RWPE1 (cell line): ENCODE measurements around the gene SETD3.

ENCODE experiments used
- CTCF ChIA-PET: fragments of 350-600 bp; sonication (Branson Sonifier 250); formaldehyde crosslinking; extraction: SDS; loops from one replicate; lab custom pipeline; 2021; lab: Yijun Ruan, JAX
- POLR2A ChIA-PET: fragments of 400-600 bp; formaldehyde crosslinking; extraction: SDS; loops from one replicate; lab custom pipeline; 2020; ENCODE audit warnings: antibody characterized with exemption; ENCODE audit not compliant: low non-redundant PET; lab: Yijun Ruan, JAX
- DNase-seq: peaks from one replicate; pipeline ENCODE4 v3.0.0; 2012; ENCODE audit warnings: low spot score
- H3K27ac ChIP-seq: fragments of 450-650 bp; 2 replicates; pipeline ENCODE4 v1.5.1; 2017
- TF ChIP-seq, protein P1 (sequence below): fragments of 450-650 bp; conservative IDR thresholded peaks from 2 replicates; pipeline ENCODE4 v1.5.1; 2017; ENCODE audit warnings: low read depth, mild to moderate bottlenecking

The SETD3 gene

DNA sequence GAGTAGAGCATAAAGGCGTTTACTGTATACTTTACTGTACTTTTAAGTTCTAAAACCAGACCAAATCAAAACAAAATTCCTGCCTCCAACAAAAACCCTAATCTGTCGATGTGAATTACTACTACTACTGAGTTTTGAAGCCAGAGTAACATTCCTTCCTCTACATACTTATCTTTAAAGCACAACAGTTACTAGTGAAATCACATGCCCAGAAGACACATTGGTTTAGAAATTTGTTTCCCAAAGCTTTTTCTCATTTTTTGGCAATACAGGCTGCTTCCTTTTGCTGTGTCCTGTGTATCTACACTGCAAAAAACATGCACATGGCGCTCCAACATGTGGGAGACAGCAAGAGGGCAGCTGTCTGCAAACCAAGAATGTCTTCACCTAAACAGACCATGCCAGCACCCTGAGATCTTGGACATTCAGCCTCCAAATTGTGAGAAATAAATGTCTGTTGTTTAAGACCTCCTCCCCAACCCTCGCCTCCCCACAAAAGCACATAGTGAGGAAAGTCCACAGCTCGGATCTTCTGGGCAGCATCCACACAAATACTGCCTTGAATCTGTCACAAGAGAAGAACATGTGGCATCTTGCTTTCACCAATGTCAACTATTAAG is 21.1 kb downstream of the SETD3 start:
- TF ChIP-seq, protein P1, sequence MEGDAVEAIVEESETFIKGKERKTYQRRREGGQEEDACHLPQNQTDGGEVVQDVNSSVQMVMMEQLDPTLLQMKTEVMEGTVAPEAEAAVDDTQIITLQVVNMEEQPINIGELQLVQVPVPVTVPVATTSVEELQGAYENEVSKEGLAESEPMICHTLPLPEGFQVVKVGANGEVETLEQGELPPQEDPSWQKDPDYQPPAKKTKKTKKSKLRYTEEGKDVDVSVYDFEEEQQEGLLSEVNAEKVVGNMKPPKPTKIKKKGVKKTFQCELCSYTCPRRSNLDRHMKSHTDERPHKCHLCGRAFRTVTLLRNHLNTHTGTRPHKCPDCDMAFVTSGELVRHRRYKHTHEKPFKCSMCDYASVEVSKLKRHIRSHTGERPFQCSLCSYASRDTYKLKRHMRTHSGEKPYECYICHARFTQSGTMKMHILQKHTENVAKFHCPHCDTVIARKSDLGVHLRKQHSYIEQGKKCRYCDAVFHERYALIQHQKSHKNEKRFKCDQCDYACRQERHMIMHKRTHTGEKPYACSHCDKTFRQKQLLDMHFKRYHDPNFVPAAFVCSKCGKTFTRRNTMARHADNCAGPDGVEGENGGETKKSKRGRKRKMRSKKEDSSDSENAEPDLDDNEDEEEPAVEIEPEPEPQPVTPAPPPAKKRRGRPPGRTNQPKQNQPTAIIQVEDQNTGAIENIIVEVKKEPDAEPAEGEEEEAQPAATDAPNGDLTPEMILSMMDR = no peak
- no peak overlapping the region for H3K27ac ChIP-seq
- ChIA-PET POLR2A (no interaction called here), CTCF (interaction anchor here (0.5 kb wide), 1 partner anchor 1611 kb away, joined by 3 read pairs; no protein-coding TSS in a partner anchor)
- DNase-seq = no peak

DNA sequence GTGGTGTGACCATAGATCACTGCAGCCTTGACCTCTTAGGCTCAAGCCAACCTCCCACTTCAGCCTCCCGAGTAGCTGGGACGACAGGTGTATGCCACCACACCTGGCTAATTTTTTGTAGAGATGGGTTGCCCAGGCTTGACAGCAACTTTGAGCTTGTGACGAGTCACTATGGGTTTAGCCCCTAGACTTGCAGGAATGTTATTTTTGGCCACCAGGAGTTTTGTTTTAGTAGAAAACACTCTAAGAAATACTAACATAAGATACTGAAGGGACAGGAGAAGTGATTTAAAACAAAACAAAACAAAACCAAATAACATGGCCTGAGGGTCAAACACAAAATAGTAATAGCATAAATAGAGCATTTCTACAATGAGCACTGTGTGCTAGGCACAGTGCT is 26.4 kb downstream of the SETD3 start:
- CTCF ChIA-PET = interaction anchor here (0.9 kb wide), 1 partner anchor 11 kb away, joined by 4 read pairs; no protein-coding TSS in a partner anchor
- no peak overlapping the region for H3K27ac ChIP-seq
- TF ChIP-seq, protein P1 = no peak
- POLR2A ChIA-PET = no interaction called here
- DNase-seq = no peak

DNA sequence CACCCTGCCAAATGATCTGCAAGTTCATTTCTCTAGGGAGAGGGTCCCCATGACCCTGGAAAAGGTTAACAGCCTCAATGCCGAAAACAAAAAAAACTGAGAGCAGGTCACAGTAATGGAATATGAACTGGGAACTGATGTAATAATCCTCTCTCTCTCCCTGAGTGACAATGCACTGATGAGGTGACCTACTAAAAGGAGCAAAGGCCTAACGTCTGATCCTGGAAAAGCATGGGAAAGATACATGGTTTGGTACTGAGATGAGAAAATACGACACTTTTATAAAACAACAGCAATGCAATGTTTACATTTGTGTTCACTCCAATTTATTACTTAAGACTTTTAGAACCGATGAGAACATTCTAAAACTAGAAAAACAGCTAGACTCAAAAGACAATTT is 27.7 kb downstream of the SETD3 start:
- ChIA-PET CTCF (no interaction called here), POLR2A (no interaction called here)
- DNase-seq = no peak
- no peak overlapping the region for H3K27ac ChIP-seq
- TF ChIP-seq, protein P1 = no peak

DNA sequence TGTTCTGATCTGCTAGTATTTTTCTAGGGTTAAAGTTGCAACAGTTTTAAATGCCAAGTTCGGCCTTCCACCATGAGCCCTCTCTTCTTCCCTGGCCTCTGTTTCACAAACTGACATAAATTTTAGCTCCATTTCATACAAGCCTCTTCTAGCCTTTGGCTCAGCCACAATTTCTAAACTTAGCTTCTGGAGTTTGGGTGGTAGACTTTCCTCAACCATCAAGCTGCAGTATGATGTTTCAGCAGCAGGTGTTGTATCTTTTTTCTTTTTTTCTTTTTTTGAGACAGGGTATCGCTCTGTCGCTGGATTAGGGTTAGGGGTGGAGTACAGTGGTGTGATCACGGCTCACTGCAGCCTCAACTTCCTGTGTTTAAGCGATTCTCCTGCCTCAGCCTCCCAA is 29.4 kb downstream of the SETD3 start:
- no peak overlapping the region for H3K27ac ChIP-seq
- CTCF ChIA-PET = interaction anchor here (1.0 kb wide), 1 partner anchor 16 kb away, joined by 3 read pairs; no protein-coding TSS in a partner anchor
- no peak for DNase-seq
- TF ChIP-seq, protein P1 = no peak
- POLR2A ChIA-PET = no interaction called here

DNA sequence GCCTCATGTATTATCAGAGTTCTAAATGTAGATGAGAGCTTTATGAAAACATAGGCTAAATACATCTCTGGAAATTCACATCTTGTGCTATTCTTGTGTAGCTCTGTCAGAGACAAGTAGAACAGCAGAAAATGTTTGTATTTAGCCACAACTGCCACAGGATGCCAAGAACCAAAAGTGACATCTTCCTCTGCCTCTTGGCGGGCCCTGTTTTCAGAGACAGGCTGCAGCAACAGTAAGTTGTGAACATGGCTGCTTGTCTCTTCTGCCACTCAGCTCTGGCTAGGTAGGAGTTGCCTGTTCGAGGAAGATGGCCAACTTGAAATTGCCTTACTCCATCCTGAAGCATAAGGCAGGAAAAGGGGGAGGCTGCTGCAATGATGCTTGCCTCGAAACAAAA is 30.4 kb downstream of the SETD3 start:
- H3K27ac ChIP-seq = no peak overlapping the region
- TF ChIP-seq, protein P1 = no peak
- ChIA-PET POLR2A (no interaction called here), CTCF (interaction anchor here (1.3 kb wide), 1 partner anchor 57 kb away, joined by 4 read pairs; no protein-coding TSS in a partner anchor)
- no peak for DNase-seq

DNA sequence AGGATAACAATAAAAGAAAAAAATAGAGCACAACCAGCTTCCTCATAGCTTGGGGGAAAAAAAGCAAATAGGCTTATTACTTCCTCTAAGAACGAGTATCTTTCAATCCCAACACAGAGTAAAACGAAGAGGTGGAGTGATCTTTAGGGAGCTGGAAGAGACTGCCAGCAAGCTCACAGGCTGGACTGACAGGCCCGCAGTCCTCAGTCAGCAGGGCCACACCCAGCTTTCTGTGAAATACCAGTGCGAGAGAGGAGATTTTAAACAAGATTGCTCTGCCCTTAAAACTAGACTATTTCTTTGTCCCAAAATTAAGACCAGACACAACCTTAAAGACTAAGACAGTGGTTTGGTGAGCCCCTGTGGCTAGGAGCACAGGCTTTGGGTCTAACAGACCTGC is 32.9 kb downstream of the SETD3 start:
- POLR2A ChIA-PET = interaction anchor here (1.0 kb wide), 1 partner anchor 33 kb away, joined by 3 read pairs; the partner anchor contains the start of genes CCNK and SETD3
- CTCF ChIA-PET = no interaction called here
- no peak overlapping the region; the same call in 1 of the 2 replicates for H3K27ac ChIP-seq
- no peak for DNase-seq
- TF ChIP-seq, protein P1 = no peak
